Measurements from ENCODE around the gene ZNF366.
A peak's percentile ranks its signal among the peaks of the same experiment; 100 is the strongest.

Gene ZNF366

DNA sequence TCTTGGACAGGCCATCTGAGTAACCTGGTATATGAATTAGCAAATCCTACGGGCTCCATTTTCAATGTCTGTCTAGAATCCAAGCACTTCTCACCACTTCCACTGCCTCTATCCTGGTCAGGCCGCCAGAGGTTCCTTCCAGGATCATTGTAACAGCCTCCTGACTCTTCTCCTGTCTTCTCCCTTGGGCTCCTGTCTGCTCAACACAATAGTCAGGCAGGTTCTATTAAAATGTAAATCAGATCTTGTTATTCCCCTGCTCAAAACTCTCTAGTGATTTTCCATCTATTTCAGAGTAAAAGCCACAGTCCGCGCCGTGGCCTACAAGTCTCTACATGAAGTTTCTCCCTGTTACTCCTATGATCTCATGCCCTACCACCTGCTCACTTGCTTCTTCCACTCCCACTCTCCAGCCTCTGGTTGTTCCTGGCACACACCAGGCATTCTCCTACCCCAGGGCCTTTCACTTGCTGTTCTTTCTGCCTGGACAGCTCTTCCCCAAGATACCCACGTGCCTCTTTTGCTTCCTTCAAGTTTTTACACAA, 21.7 kb downstream of the ZNF366 start:
- no peak for TF ChIP-seq POLR2AphosphoS5 (IDR thresholded peaks at IDR 0.05; ENCODE audit: low read depth, low read length)
- TF ChIP-seq POU2F2 (IDR thresholded peaks at IDR 0.05; ENCODE audit: low read depth, low read length) = no peak
- no peak for TF ChIP-seq TAF1 (IDR thresholded peaks at IDR 0.05; ENCODE audit: low read depth, low read length)
- no peak for TF ChIP-seq POLR2A (IDR thresholded peaks at IDR 0.05; ENCODE audit: low read depth, low read length)
- TF ChIP-seq PAX5 (IDR thresholded peaks at IDR 0.05; ENCODE audit: insufficient read depth, low read length, severe bottlenecking) = no peak
- no peak for TF ChIP-seq SPI1 (IDR thresholded peaks at IDR 0.05; ENCODE audit: low read depth, low read length)
- DNase-seq (ENCODE audit: insufficient read length, low spot score) = no peak
- no peak for FAIRE-seq

- TF ChIP-seq POLR2AphosphoS5 (IDR thresholded peaks at IDR 0.05; ENCODE audit: low read depth, low read length) = no peak
- TF ChIP-seq SPI1 (IDR thresholded peaks at IDR 0.05; ENCODE audit: low read depth, low read length) = no peak
- TF ChIP-seq POLR2A (IDR thresholded peaks at IDR 0.05; ENCODE audit: low read depth, low read length) = no peak
- TF ChIP-seq PAX5 (IDR thresholded peaks at IDR 0.05; ENCODE audit: insufficient read depth, low read length, severe bottlenecking) = no peak
- TF ChIP-seq POU2F2 (IDR thresholded peaks at IDR 0.05; ENCODE audit: low read depth, low read length) = no peak
- no peak for TF ChIP-seq TAF1 (IDR thresholded peaks at IDR 0.05; ENCODE audit: low read depth, low read length)
- DNase-seq (ENCODE audit: insufficient read length, low spot score) (no peak), FAIRE-seq (no peak)
Observed at GRCh38 chr5:72482046-72482445, 25.2 kb downstream of the ZNF366 start.

GRCh38 chr5:72480841-72481240, 26.4 kb downstream of the ZNF366 start:
- FAIRE-seq (no peak), DNase-seq (ENCODE audit: insufficient read length, low spot score) (no peak)
- TF ChIP-seq PAX5 (IDR thresholded peaks at IDR 0.05; ENCODE audit: insufficient read depth, low read length, severe bottlenecking) = no peak
- no peak for TF ChIP-seq TAF1 (IDR thresholded peaks at IDR 0.05; ENCODE audit: low read depth, low read length)
- TF ChIP-seq POU2F2 (IDR thresholded peaks at IDR 0.05; ENCODE audit: low read depth, low read length) = no peak
- no peak for TF ChIP-seq SPI1 (IDR thresholded peaks at IDR 0.05; ENCODE audit: low read depth, low read length)
- TF ChIP-seq POLR2A (IDR thresholded peaks at IDR 0.05; ENCODE audit: low read depth, low read length) = no peak
- no peak for TF ChIP-seq POLR2AphosphoS5 (IDR thresholded peaks at IDR 0.05; ENCODE audit: low read depth, low read length)

- FAIRE-seq (no peak), DNase-seq (ENCODE audit: insufficient read length, low spot score) (no peak)
- no peak for TF ChIP-seq POLR2A (IDR thresholded peaks at IDR 0.05; ENCODE audit: low read depth, low read length)
- no peak for TF ChIP-seq PAX5 (IDR thresholded peaks at IDR 0.05; ENCODE audit: insufficient read depth, low read length, severe bottlenecking)
- no peak for TF ChIP-seq POU2F2 (IDR thresholded peaks at IDR 0.05; ENCODE audit: low read depth, low read length)
- TF ChIP-seq POLR2AphosphoS5 (IDR thresholded peaks at IDR 0.05; ENCODE audit: low read depth, low read length) = no peak
- TF ChIP-seq TAF1 (IDR thresholded peaks at IDR 0.05; ENCODE audit: low read depth, low read length) = no peak
- no peak for TF ChIP-seq SPI1 (IDR thresholded peaks at IDR 0.05; ENCODE audit: low read depth, low read length)
Observed at GRCh38 chr5:72479921-72480320, 27.3 kb downstream of the ZNF366 start.

DNA sequence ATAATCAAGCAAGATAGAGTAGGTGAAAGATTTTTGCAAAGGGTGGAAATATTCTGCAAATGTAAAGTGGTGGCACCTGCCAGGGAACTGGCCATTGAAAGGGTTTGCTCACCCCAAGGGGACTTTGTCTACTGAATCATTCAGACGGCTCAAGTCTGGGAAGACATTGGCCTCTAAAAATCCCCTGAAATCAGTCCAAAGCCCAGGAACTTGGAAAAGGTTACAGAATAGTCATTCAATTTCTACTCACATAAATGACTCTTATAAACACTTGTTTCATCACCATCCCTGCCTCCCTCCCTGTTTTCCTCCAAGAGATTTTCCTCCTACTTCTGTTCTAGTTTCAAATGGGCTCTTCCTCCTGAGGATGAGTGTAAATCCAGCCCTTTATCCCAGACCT, 28.5 kb downstream of the ZNF366 start:
- TF ChIP-seq TAF1 (IDR thresholded peaks at IDR 0.05; ENCODE audit: low read depth, low read length) (no peak), POU2F2 (IDR thresholded peaks at IDR 0.05; ENCODE audit: low read depth, low read length) (no peak), POLR2A (IDR thresholded peaks at IDR 0.05; ENCODE audit: low read depth, low read length) (no peak), SPI1 (IDR thresholded peaks at IDR 0.05; ENCODE audit: low read depth, low read length) (no peak), POLR2AphosphoS5 (IDR thresholded peaks at IDR 0.05; ENCODE audit: low read depth, low read length) (no peak), PAX5 (IDR thresholded peaks at IDR 0.05; ENCODE audit: insufficient read depth, low read length, severe bottlenecking) (no peak)
- FAIRE-seq (no peak), DNase-seq (ENCODE audit: insufficient read length, low spot score) (no peak)

DNA sequence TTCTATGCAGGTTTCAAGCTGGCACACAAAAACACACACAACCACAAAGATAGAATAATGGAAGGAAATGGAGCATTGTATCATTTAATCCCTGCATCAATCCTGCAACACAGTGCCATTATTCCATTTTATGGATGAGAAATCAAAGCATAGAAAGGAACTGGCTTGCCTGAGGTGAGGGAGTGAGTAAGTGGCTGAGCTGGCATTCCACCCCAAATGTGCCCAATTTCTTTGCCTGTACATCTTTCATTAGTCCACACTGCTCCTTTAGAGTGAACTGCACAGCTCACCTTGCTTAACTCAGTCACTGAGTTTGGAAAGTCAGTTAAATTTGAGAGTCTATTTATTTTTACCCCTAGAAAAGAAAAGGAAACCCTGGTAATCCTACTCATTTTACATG, 28.9 kb downstream of the ZNF366 start:
- DNase-seq (ENCODE audit: insufficient read length, low spot score) = no peak
- TF ChIP-seq POLR2AphosphoS5 (IDR thresholded peaks at IDR 0.05; ENCODE audit: low read depth, low read length) = no peak
- no peak for TF ChIP-seq POU2F2 (IDR thresholded peaks at IDR 0.05; ENCODE audit: low read depth, low read length)
- TF ChIP-seq PAX5 (IDR thresholded peaks at IDR 0.05; ENCODE audit: insufficient read depth, low read length, severe bottlenecking) = no peak
- TF ChIP-seq POLR2A (IDR thresholded peaks at IDR 0.05; ENCODE audit: low read depth, low read length) = no peak
- no peak for TF ChIP-seq TAF1 (IDR thresholded peaks at IDR 0.05; ENCODE audit: low read depth, low read length)
- no peak for TF ChIP-seq SPI1 (IDR thresholded peaks at IDR 0.05; ENCODE audit: low read depth, low read length)
- FAIRE-seq = no peak

- FAIRE-seq (no peak), DNase-seq (ENCODE audit: insufficient read length, low spot score) (no peak)
- TF ChIP-seq SPI1 (IDR thresholded peaks at IDR 0.05; ENCODE audit: low read depth, low read length) = no peak
- TF ChIP-seq PAX5 (IDR thresholded peaks at IDR 0.05; ENCODE audit: insufficient read depth, low read length, severe bottlenecking) = no peak
- TF ChIP-seq POLR2AphosphoS5 (IDR thresholded peaks at IDR 0.05; ENCODE audit: low read depth, low read length) = no peak
Observed at GRCh38 chr5:72477644-72478043, 29.6 kb downstream of the ZNF366 start.

GRCh38 chr5:72477176-72477575, 30.0 kb downstream of the ZNF366 start:
- no peak for TF ChIP-seq POLR2A (IDR thresholded peaks at IDR 0.05; ENCODE audit: low read depth, low read length)
- no peak for TF ChIP-seq SPI1 (IDR thresholded peaks at IDR 0.05; ENCODE audit: low read depth, low read length)
- TF ChIP-seq TAF1 (IDR thresholded peaks at IDR 0.05; ENCODE audit: low read depth, low read length) = no peak
- no peak for TF ChIP-seq POU2F2 (IDR thresholded peaks at IDR 0.05; ENCODE audit: low read depth, low read length)
- no peak for TF ChIP-seq PAX5 (IDR thresholded peaks at IDR 0.05; ENCODE audit: insufficient read depth, low read length, severe bottlenecking)
- TF ChIP-seq POLR2AphosphoS5 (IDR thresholded peaks at IDR 0.05; ENCODE audit: low read depth, low read length) = no peak
- FAIRE-seq (no peak), DNase-seq (ENCODE audit: insufficient read length, low spot score) (no peak)

DNA sequence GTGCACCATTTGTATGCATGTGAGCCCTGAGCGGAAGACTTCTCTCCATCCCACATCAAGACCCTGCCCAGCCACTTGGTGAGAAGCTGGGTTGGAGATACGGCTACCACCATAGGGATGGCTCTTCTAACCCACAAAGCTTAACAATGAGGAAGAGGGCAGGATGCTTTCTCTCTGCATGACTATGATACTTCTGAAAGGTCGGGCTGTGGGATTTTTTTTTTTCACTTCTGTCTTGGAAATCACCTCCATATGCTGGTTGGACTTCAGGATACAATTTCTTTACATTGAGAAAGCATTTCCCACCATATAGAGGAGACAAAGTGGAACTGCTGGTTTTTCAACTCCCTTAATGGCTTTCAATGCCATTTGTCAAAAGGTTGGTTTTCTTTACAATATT, 30.5 kb downstream of the ZNF366 start:
- no peak for FAIRE-seq

DNA sequence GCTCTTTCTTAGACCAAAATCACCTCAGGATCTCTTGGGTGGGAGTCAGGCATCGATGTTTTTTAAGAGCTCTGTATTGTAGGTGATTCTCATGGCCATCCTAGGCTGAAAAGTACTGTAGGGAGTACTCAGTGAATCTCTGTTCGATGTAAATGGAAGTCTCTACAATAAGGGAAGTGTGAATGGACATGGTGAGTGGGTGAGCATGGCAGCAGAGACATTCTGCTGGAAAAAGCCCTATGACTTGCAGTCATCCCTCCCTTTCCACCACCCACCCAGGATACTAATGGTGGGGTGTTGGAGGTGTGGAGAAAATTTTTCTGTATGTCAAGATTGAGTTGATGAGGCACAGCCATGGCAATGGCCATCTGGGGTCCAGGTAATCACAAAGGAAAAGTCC, 30.9 kb downstream of the ZNF366 start:
- FAIRE-seq = no peak
- DNase-seq (ENCODE audit: insufficient read length, low spot score) = no peak
- TF ChIP-seq SPI1 (IDR thresholded peaks at IDR 0.05; ENCODE audit: low read depth, low read length) (peak; percentile 70), PAX5 (IDR thresholded peaks at IDR 0.05; ENCODE audit: insufficient read depth, low read length, severe bottlenecking) (no peak)

More for the DNA sequence above, 30.5 kb downstream of the ZNF366 start:
- no peak for DNase-seq (ENCODE audit: insufficient read length, low spot score)
- TF ChIP-seq POLR2AphosphoS5 (IDR thresholded peaks at IDR 0.05; ENCODE audit: low read depth, low read length) (no peak), SPI1 (IDR thresholded peaks at IDR 0.05; ENCODE audit: low read depth, low read length) (peak; percentile 94)
